NCI-H82 (cell line): ENCODE results near the gene FKBP7.
"Not testable (repeated sequence)": the region's sequence is repeated elsewhere in the genome, so short reads cannot be mapped to it uniquely, and the experiment has no call there.

Experiments
- DNase-seq: peaks from one replicate; lab custom pipeline; 2025; lab: John Stamatoyannopoulos, UW

FKBP7 gene

GRCh38 chr2:178478439-178479274 lies at the start of gene FKBP7:
Gene FKBP7, minus strand, starts transcription at chr2:178478600. Its CDS starts 101 bp downstream, at chr2:178478499.
- peak; percentile 95 for DNase-seq

GRCh38 chr2:178527592-178527991 lies 49.2 kb upstream of the FKBP7 start:
- DNase-seq, result no peak

- DNase-seq, result no peak
Observed at GRCh38 chr2:178526256-178526655, 47.9 kb upstream of the FKBP7 start.

- not testable (repeated sequence) for DNase-seq
Observed at GRCh38 chr2:178525460-178525859, 47.1 kb upstream of the FKBP7 start.

- DNase-seq, result not testable (repeated sequence)
Observed at GRCh38 chr2:178525010-178525409, 46.6 kb upstream of the FKBP7 start.

GRCh38 chr2:178523596-178524134 lies 45.3 kb upstream of the FKBP7 start:
- no peak for DNase-seq

GRCh38 chr2:178522950-178523595 lies 44.7 kb upstream of the FKBP7 start:
- peak; percentile 16 for DNase-seq

- DNase-seq, result no peak
Observed at GRCh38 chr2:178521304-178522150, 43.1 kb upstream of the FKBP7 start.

GRCh38 chr2:178517496-178517895 lies 39.1 kb upstream of the FKBP7 start:
- DNase-seq, result no peak

GRCh38 chr2:178514664-178515063 lies 36.3 kb upstream of the FKBP7 start:
- DNase-seq, result no peak

- DNase-seq, result no peak
Observed at GRCh38 chr2:178513876-178514275, 35.5 kb upstream of the FKBP7 start.

- DNase-seq, result no peak
Observed at GRCh38 chr2:178512484-178512883, 34.1 kb upstream of the FKBP7 start.

- DNase-seq, result no peak
Observed at GRCh38 chr2:178510384-178510783, 32.0 kb upstream of the FKBP7 start.

GRCh38 chr2:178508646-178509045 lies 30.2 kb upstream of the FKBP7 start:
- DNase-seq, result no peak

- no peak for DNase-seq
Observed at GRCh38 chr2:178506949-178507348, 28.5 kb upstream of the FKBP7 start.

GRCh38 chr2:178506524-178506923 lies 28.1 kb upstream of the FKBP7 start:
- no peak for DNase-seq

- no peak for DNase-seq
Observed at GRCh38 chr2:178506101-178506500, 27.7 kb upstream of the FKBP7 start.

- DNase-seq, result no peak
Observed at GRCh38 chr2:178502751-178503150, 24.4 kb upstream of the FKBP7 start.

- no peak for DNase-seq
Observed at GRCh38 chr2:178499640-178500039, 21.2 kb upstream of the FKBP7 start.

GRCh38 chr2:178498137-178498536 lies 19.7 kb upstream of the FKBP7 start:
- no peak for DNase-seq

- no peak for DNase-seq
Observed at GRCh38 chr2:178496049-178496448, 17.6 kb upstream of the FKBP7 start.

GRCh38 chr2:178491612-178492011 lies 13.2 kb upstream of the FKBP7 start:
- DNase-seq, result no peak
